Cortex of kidney (tissue), 1 donor: Measurements from ENCODE around the gene ANKRD44.

ENCODE experiments used
- DNase-seq: peaks from one replicate; lab custom pipeline; 2025; lab: John Stamatoyannopoulos, UW

Gene ANKRD44

GRCh38 chr2:197207598-197207997 lies 103.0 kb downstream of the ANKRD44 start:
- no peak for DNase-seq

GRCh38 chr2:197207106-197207505 lies 103.5 kb downstream of the ANKRD44 start:
- DNase-seq, result no peak

DNA sequence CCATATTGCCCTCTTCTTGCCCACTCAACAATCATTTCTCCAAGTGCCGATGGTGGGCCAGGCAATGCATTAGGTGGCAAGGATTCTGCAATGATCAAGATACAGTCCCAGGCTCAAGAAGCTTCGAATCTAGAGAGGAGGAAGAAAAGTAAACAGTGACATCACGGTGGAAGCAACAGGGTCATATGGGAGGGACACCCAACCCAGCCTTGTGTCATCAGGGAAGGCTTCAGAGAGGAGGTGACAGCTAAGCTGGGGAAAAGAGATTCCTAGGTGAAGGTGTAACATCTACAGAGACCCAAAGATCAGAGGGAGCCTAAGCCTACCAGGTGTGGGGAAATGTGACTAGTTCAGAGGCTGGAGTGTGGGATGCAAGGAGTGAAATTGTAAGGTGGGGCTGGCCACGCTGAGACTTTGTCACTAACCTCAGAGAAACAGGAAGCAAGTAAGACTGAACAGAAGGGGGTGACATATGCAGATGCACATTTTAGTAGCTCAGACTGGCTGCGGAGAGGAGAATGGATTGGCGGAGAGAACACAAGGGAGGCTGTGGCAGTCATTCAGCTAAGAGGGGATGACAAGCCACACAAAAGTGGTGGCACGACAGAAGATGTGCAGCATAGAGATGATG lies 104.9 kb downstream of the ANKRD44 start:
- DNase-seq, result no peak

DNA sequence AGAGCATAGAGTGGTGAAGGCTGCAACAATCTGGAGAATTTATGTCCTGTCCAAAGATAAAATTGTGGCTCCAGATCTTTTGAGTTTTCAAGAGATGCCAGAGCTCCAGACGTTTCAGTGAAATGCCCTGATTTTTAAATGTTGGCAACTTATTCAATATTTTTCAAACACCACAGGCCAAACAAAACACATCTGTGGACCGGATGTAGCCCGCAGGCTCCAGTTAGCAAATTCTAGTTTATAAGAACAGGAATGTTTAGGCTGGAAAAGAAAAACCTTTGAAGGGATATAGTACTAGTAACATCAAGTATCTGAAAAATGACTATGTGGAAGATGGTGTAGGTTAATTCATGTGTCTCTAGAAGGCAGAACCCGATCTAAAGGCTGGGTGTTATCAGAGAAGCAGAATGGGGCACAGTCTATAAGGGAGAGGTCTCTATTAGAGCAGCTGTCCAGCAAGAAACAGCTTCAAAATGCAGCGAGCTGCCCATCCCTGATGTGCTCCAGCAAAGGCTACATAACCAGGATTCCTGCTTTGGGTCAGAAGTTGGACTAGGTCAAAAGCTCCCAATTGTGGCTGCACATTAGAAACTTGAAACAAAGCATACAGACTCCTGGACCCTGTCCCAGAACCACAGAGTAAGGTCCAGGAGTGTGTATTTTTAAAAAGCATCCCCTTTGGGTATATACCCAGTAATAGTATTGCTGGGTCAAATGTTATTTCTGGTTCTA lies 105.9 kb downstream of the ANKRD44 start:
- DNase-seq, result no peak

GRCh38 chr2:197201874-197202273 lies 108.7 kb downstream of the ANKRD44 start:
- DNase-seq, result no peak

DNA sequence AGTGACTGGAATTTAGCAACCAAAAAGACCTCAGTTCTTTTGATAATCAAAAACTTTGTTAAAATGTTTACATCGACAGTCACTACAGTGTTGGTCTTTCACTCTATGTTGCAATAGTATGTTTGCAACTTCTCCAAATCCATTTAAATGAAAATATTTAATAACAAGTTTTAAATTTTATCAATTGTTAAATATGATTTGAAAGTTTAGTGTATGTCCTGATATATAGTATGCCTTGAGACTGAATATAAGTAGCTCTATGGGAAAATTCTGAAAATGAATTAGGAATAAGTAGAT lies 109.9 kb downstream of the ANKRD44 start:
- DNase-seq, result no peak

DNA sequence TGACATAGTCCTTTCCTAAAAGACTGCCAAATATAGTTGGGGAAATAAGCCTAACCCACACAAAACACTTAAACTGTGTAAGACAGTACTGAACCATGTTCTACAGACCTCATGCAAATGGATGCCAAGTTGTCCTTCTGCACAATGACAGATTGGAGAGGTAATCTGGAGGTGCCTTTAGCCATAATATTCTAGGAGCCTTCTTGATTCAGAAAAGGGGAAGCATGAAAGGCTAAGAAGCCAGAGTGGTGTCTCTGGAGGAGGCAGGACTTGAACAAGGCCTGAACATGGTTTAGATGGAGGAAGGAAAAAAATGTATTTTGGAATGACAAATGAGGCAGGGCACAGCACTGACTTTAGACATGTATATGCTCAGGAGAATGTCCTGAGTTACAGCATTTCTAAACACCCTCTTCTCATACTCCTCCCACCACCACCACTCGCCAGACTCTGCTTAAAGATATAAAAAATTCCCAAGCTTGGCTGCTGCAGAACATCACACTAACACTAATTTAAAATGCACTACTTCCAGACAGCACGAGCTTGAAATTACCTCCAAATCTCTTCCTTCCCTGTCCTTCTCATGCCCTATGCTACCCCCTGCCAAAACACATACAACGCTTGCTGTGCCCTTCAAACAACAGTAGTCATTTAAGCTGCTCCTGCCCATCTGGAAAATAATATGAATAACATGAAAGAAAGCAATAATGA lies 110.4 kb downstream of the ANKRD44 start:
- DNase-seq, result no peak

GRCh38 chr2:197198890-197199289 lies 111.7 kb downstream of the ANKRD44 start:
- DNase-seq, result no peak

DNA sequence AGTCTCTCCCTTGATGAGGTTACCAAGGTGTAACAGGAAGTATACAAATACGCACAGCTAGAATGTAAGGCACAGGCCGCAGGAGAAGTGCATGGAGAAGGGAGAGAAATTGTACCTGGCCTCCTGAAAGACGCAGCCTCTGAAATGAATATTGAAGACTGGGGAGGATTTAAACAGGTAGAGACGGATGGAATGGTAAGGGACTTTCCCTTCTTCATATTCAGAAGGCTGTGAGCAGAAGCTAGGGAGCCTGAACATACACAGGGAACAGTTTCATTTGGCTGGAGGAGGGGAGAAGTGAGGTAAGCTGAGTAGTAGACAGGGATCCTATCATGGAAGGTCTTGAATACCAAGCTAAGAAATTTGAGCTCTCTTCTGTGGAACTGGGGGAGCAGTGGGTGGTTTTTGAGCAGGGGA lies 112.7 kb downstream of the ANKRD44 start:
- no peak for DNase-seq

- DNase-seq, result no peak
These were observed 113.9 kb downstream of the ANKRD44 start for GRCh38 chr2:197196541-197197180.

GRCh38 chr2:197195518-197195917 lies 115.1 kb downstream of the ANKRD44 start:
- DNase-seq, result no peak

DNA sequence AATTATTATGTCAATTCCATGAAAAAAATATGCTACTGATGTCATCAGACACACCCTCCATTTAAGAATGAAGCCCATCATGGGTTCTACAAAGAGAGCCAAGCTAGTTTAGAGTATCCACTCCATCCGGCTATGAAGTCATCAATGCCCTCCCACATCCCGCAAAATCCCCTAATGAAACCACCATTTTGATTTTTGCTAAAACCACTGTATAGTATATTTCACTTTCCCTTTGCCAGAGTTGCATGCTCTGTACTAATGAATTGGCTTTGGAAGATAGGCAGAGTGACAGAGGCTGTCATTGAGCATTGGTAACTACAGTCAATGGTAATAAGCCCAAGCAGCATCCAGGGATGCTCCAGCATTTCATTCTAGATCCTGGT lies 118.6 kb downstream of the ANKRD44 start:
- no peak for DNase-seq

- DNase-seq, result no peak
These were observed 119.2 kb downstream of the ANKRD44 start for GRCh38 chr2:197191177-197191939.

- DNase-seq, result no peak
These were observed 120.5 kb downstream of the ANKRD44 start for GRCh38 chr2:197190100-197190432.

DNA sequence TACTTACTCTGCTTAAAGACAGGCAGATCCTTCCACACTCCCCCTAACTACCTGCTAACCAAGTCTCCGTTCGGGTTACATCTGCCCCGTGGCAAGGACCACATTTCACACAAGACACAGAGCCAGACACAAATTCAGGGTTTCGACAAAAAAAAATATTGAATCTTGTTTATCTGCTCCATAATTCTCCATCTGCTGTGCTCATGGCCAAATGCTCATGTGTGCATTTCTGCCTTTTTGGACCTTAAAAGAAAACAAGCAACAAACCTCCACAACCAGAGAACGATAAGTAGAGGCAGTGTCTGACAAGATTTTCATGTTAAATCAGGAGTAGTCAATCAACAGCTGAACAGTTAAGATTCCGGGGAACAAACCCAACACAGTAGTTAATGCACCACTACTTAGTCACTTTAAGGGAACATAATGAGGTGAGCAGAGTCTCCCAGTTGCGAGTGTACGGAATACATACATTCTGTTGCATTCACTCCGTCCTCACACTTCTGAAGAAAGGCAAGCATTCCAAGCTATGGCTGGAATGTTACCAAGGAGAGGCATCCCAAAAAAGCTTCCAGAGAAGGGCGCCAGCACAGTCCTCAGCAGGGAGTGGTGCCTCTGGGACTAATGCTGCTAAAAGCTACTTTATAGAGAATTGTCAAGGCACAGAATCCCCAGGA lies 121.0 kb downstream of the ANKRD44 start:
- DNase-seq, result no peak

DNA sequence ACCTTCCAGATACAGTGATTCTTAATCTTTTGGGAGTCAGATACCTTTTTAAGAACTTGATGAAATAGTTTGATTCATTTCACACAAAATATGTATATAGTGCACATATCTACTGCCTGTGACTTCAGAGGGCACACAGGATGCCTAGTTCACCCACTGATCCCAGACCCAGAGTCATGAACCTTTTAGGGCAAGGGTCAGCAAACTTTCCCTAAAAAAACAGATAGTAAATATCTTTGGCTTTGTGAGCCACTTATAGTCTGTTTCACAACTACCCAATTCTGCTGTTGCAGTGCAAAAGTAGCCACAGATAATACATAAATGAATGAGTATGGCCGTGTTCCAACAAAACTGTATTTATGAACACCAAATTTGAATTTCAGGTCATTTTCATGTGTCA lies 124.9 kb downstream of the ANKRD44 start:
- no peak for DNase-seq

GRCh38 chr2:197184959-197185586 lies 125.5 kb downstream of the ANKRD44 start:
- DNase-seq, result no peak

DNA sequence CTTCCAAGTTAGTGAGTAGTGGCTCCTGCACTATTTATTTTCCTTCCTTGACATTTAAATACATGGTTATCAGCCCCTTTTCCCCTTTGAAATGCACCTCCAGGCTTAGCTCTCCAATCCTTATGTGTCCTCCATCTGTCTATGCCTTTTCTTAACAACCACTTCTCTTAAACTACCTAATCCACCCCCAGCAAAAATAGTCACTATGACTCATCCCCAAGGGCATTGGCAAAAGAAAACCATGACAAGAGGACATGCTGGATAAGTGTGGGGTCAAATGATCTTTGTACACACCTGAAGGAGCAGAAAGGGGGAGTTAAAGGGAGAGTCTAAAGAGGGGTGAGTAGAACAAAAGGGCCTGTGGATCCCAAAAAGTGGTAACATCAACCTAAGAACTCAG lies 127.2 kb downstream of the ANKRD44 start:
- DNase-seq, result no peak

GRCh38 chr2:197182668-197183067 lies 127.9 kb downstream of the ANKRD44 start:
- no peak for DNase-seq

GRCh38 chr2:197181491-197181890 lies 129.1 kb downstream of the ANKRD44 start:
- DNase-seq, result no peak
